Lower leg skin (tissue), 4 donors: ENCODE data around the gene CDKAL1. TPM values are rescaled to one million over a fixed set of nuclear protein-coding genes. Genes with fewer than 3 reads are reported as not detected.

Source experiments
- DNase-seq, 2 donors: peaks; one replicate each; pipeline ENCODE4 v3.0.0-alpha.2; 2019; ENCODE audit warnings: low spot score in 2 of 2
- H3K4me3 ChIP-seq: fragments of 200-600 bp; sonication (generic); 2 replicates; pipeline ENCODE4 v1.5.1; 2017; ENCODE audit warnings: mild to moderate bottlenecking, low read depth; ENCODE audit not compliant: poor library complexity, severe bottlenecking
- CTCF ChIP-seq, 3 donors: fragments of 450-650 bp; IDR thresholded peaks; one replicate each; pipeline ENCODE4 v1.5.1; 2016; ENCODE audit warnings: antibody characterized with exemption in 3 of 3, mild to moderate bottlenecking in 3 of 3, moderate library complexity in 2 of 3
- POLR2A ChIP-seq, 2 donors: fragments of 450-650 bp; IDR thresholded peaks; one replicate each; pipeline ENCODE4 v1.6.1; 2016 to 2017; ENCODE audit warnings: antibody characterized with exemption in 2 of 2, mild to moderate bottlenecking in 1 of 2, moderate library complexity in 1 of 2
- WGBS, 2 donors: methylation state at CpG; one replicate each; pipeline ENCODE4 v1.1.5; 2018; 5-methylcytosine and 5-hydroxymethylcytosine counted together
- intact Hi-C: fragments of 100-400 bp; cut with DNase I; formaldehyde crosslinking; loops from one replicate; pipeline ENCODE4 v1.15.0; 2023; ENCODE audit warnings: low total_unique reads
- total RNA-seq, 4 donors: library from RNA; depleted of rRNA; stranded (reverse); fragments of >200 nt; gene quantifications; one replicate each; pipeline ENCODE4 v1.1.0, GENCODE V29; 2016

Gene CDKAL1
- total RNA-seq, 4 donors from 2014 or later, result 10.3 to 18.0 (median 11.6) TPM

GRCh38 chr6:20924911-20925543 is 390.8 kb downstream of the CDKAL1 start:
- no peak for TF ChIP-seq CTCF (IDR thresholded peaks at IDR 0.05)
- no peak for TF ChIP-seq POLR2A (IDR thresholded peaks at IDR 0.05)
- H3K4me3 ChIP-seq, result no peak overlapping the region
- 85 to 95% methylated on average over 3 of the region's 3 CpGs for WGBS, 2 donors
- DNase-seq, result no peak
- intact Hi-C loops, result no loop called here

- TF ChIP-seq POLR2A (IDR thresholded peaks at IDR 0.05) (no peak), CTCF (IDR thresholded peaks at IDR 0.05) (no peak)
- no peak overlapping the region for H3K4me3 ChIP-seq
- intact Hi-C loops, result no loop called here
- 72 to 82% methylated on average over 8 of the region's 8 CpGs for WGBS, 2 donors
- DNase-seq, result no peak
Observed at GRCh38 chr6:20927130-20927860, 393.0 kb downstream of the CDKAL1 start.

GRCh38 chr6:20929283-20929682 is 395.0 kb downstream of the CDKAL1 start:
- intact Hi-C loops, result no loop called here
- no peak for DNase-seq
- 76 to 79% methylated on average over 4 of the region's 4 CpGs for whole genome bisulfite sequencing, 2 donors
- no peak for TF ChIP-seq CTCF (IDR thresholded peaks at IDR 0.05)
- no peak for TF ChIP-seq POLR2A (IDR thresholded peaks at IDR 0.05)
- no peak overlapping the region for H3K4me3 ChIP-seq

GRCh38 chr6:20931093-20931492 is 396.8 kb downstream of the CDKAL1 start:
- intact Hi-C loops, result no loop called here
- no peak for DNase-seq
- 70 to 79% methylated on average over 3 of the region's 3 CpGs for WGBS, 2 donors
- H3K4me3 ChIP-seq, result no peak overlapping the region
- TF ChIP-seq POLR2A (IDR thresholded peaks at IDR 0.05) (no peak), CTCF (IDR thresholded peaks at IDR 0.05) (no peak)

- no peak for DNase-seq
- no peak for TF ChIP-seq POLR2A (IDR thresholded peaks at IDR 0.05)
- TF ChIP-seq CTCF (IDR thresholded peaks at IDR 0.05), result no peak
- no peak overlapping the region for H3K4me3 ChIP-seq
- WGBS, 2 donors, result 94 to 95% methylated on average over 6 of the region's 6 CpGs
- intact Hi-C loops, result no loop called here
Observed at GRCh38 chr6:20931772-20932171, 397.5 kb downstream of the CDKAL1 start.
